Nephron progenitor cell (in vitro differentiated cells): ENCODE results near the gene PPP1R7.

Experiments
- DNase-seq: peaks from one replicate; pipeline ENCODE4 v3.0.0; 2021
- H3K27ac Mint-ChIP-seq: 2 replicates; pipeline ENCODE4 v1.8.0; 2021; ENCODE audit warnings: mild to moderate bottlenecking, moderate library complexity, mixed read lengths
- H3K27me3 Mint-ChIP-seq: 2 replicates; pipeline ENCODE4 v1.8.0; 2021; ENCODE audit warnings: mild to moderate bottlenecking, low read depth, mixed read lengths; ENCODE audit not compliant: poor library complexity
- H3K36me3 Mint-ChIP-seq: 2 replicates; pipeline ENCODE4 v1.8.0; 2021; ENCODE audit warnings: low read depth, mixed read lengths
- H3K4me1 Mint-ChIP-seq: 2 replicates; pipeline ENCODE4 v1.8.0; 2021; ENCODE audit warnings: mixed read lengths
- H3K4me3 Mint-ChIP-seq: 2 replicates; pipeline ENCODE4 v1.8.0; 2021; ENCODE audit warnings: mild to moderate bottlenecking, moderate library complexity, mixed read lengths
- H3K9me3 Mint-ChIP-seq: 2 replicates; pipeline ENCODE4 v1.8.0; 2021; ENCODE audit warnings: mild to moderate bottlenecking, moderate library complexity, mixed read lengths
- TF ChIP-seq, protein P1 (sequence below): fragments of 200-600 bp; sonication (generic); IDR thresholded peaks from 2 replicates; pipeline ENCODE4 v1.5.0; 2021; ENCODE audit warnings: antibody characterized with exemption

Gene PPP1R7

GRCh38 chr2:241180495-241180894 is 30.2 kb downstream of the PPP1R7 start:
- no peak overlapping the region for H3K27ac Mint-ChIP-seq
- TF ChIP-seq, protein P1, sequence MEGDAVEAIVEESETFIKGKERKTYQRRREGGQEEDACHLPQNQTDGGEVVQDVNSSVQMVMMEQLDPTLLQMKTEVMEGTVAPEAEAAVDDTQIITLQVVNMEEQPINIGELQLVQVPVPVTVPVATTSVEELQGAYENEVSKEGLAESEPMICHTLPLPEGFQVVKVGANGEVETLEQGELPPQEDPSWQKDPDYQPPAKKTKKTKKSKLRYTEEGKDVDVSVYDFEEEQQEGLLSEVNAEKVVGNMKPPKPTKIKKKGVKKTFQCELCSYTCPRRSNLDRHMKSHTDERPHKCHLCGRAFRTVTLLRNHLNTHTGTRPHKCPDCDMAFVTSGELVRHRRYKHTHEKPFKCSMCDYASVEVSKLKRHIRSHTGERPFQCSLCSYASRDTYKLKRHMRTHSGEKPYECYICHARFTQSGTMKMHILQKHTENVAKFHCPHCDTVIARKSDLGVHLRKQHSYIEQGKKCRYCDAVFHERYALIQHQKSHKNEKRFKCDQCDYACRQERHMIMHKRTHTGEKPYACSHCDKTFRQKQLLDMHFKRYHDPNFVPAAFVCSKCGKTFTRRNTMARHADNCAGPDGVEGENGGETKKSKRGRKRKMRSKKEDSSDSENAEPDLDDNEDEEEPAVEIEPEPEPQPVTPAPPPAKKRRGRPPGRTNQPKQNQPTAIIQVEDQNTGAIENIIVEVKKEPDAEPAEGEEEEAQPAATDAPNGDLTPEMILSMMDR = no peak
- H3K4me3 Mint-ChIP-seq = no peak overlapping the region
- H3K4me1 Mint-ChIP-seq = peaks cover 7% of the 10 kb centered on the region
- peaks cover 8% of the 10 kb centered on the region for H3K36me3 Mint-ChIP-seq
- H3K9me3 Mint-ChIP-seq = no peaks in the 10 kb centered on the region
- no peaks in the 10 kb centered on the region for H3K27me3 Mint-ChIP-seq
- no peak for DNase-seq

- H3K4me3 Mint-ChIP-seq = no peak overlapping the region
- DNase-seq = no peak
- no peaks in the 10 kb centered on the region for H3K27me3 Mint-ChIP-seq
- no peak overlapping the region for H3K27ac Mint-ChIP-seq
- no peaks in the 10 kb centered on the region for H3K9me3 Mint-ChIP-seq
- TF ChIP-seq, protein P1 = no peak
- peaks cover 20% of the 10 kb centered on the region for H3K4me1 Mint-ChIP-seq
- H3K36me3 Mint-ChIP-seq = peaks cover 8% of the 10 kb centered on the region
Observed at GRCh38 chr2:241182126-241182525, 31.9 kb downstream of the PPP1R7 start.

DNA sequence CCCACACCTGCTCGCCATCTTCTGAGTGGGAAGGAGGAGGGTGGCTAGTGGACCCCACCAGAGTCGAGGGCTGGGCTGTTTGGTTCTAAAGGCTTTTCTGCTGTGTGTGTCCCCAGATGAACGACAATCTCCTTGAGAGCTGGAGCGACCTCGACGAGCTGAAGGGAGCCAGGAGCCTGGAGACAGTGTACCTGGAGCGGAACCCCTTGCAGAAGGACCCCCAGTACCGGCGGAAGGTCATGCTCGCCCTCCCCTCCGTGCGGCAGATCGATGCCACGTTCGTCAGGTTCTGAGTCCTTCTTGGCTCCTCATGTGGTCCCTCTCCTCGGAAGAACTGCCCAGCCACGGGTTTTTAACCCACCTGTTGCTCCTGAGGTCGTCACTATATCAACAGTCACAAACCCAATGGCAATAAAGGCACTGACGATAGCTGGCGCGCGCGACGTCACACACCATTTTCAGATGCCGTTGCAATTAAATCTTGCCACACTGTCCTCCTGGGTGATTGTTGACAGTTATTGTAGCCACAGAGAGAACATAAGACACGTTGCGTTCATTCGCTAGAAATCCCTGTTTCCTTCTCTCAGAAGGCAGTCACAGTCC is 32.4 kb downstream of the PPP1R7 start:
- peaks cover 22% of the 10 kb centered on the region for H3K4me1 Mint-ChIP-seq
- TF ChIP-seq, protein P1 = no peak
- DNase-seq = no peak
- peaks cover 8% of the 10 kb centered on the region for H3K36me3 Mint-ChIP-seq
- no peaks in the 10 kb centered on the region for H3K27me3 Mint-ChIP-seq
- H3K4me3 Mint-ChIP-seq = no peak overlapping the region
- H3K9me3 Mint-ChIP-seq = no peaks in the 10 kb centered on the region
- no peak overlapping the region for H3K27ac Mint-ChIP-seq

GRCh38 chr2:241183221-241183620 is 33.0 kb downstream of the PPP1R7 start:
- Mint-ChIP-seq H3K27ac (no peak overlapping the region), H3K4me1 (peaks cover 27% of the 10 kb centered on the region), H3K36me3 (peaks cover 8% of the 10 kb centered on the region), H3K4me3 (no peak overlapping the region), H3K9me3 (no peaks in the 10 kb centered on the region), H3K27me3 (no peaks in the 10 kb centered on the region)
- TF ChIP-seq, protein P1 = no peak
- DNase-seq = no peak

DNA sequence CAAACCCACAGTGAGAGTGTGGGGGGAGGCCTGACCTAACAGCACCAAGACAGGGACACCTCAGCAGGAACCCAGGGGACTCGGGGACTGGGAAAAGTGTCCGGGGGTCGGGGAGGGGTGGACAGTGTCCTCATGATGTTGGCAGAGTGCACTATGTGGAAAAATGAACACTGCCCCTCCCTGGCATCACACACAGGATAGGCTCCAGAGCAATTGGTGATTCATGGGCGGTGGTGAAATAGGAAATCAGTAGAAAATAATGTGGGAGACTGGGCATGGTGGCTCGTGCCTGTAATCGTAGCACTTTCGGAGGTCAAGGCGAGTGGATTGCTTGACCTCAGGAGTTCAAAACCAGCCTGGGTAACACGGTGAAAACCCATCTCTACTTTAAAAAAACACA is 34.6 kb downstream of the PPP1R7 start:
- Mint-ChIP-seq H3K36me3 (no peaks in the 10 kb centered on the region), H3K4me1 (peaks cover 29% of the 10 kb centered on the region), H3K27me3 (no peaks in the 10 kb centered on the region), H3K9me3 (no peaks in the 10 kb centered on the region), H3K4me3 (no peak overlapping the region), H3K27ac (no peak overlapping the region)
- TF ChIP-seq, protein P1 = no peak
- no peak for DNase-seq

DNA sequence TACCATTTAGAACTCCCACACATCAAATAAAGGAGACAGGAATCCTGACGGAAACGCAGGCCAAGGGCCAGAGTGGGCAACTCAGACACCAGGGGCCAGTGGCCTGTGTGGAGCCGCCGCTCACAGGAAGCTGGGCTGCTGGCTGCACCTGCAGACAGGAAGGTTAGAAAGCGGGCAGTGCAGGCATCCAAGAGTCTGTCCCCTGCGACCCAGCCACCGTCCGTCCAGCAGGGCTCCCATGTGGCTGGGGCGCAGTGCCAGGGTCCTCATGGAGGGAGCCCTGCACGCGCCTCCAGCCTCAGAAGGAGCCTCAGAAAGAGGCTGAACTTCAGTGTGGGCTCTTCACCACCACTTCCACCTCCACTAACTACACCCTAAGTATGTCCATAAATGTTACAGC is 35.7 kb downstream of the PPP1R7 start:
- no peak for DNase-seq
- TF ChIP-seq, protein P1 = no peak
- peaks cover 29% of the 10 kb centered on the region for H3K4me1 Mint-ChIP-seq
- H3K27ac Mint-ChIP-seq = no peak overlapping the region
- H3K27me3 Mint-ChIP-seq = no peaks in the 10 kb centered on the region
- H3K4me3 Mint-ChIP-seq = no peak overlapping the region
- H3K9me3 Mint-ChIP-seq = no peaks in the 10 kb centered on the region
- H3K36me3 Mint-ChIP-seq = no peaks in the 10 kb centered on the region
